ENCODE data around the gene AMER3.
A peak's percentile ranks its signal among the peaks of the same experiment; 100 is the strongest.

The AMER3 gene

GRCh38 chr2:130749078-130749477 is 6.3 kb upstream of the AMER3 start:
- intact Hi-C loops (cut with DNase I): no loop called here

GRCh38 chr2:130749641-130750040 is 5.7 kb upstream of the AMER3 start:
- DNase-seq: peak in 1 of 42 donors; percentile 23
- intact Hi-C loops (cut with DNase I): no loop called here

More at GRCh38 chr2:130749078-130749477, 6.3 kb upstream of the AMER3 start:
- peak in 1 of 42 donors; percentile 19 for DNase-seq

- DNase-seq: peak in 1 of 42 donors; percentile 35
- intact Hi-C loops (cut with DNase I): no loop called here
Measured at GRCh38 chr2:130754811-130755210, 529 bp upstream of the AMER3 start.

GRCh38 chr2:130756053-130756873 is 923 bp downstream of the AMER3 start:
- DNase-seq: peak in 12 of 42 donors; percentile 10 to 55 (median 23)
- intact Hi-C loops (cut with DNase I): no loop called here

- intact Hi-C loops (cut with DNase I): no loop called here
- DNase-seq: no peak
Measured at GRCh38 chr2:130756874-130757668, 1.7 kb downstream of the AMER3 start.

- no peak for DNase-seq
Measured at GRCh38 chr2:130759906-130760753, 4.8 kb downstream of the AMER3 start.

GRCh38 chr2:130760754-130761751 is 5.7 kb downstream of the AMER3 start:
- DNase-seq: no peak
- intact Hi-C loops (cut with DNase I): no loop called here

More at GRCh38 chr2:130759906-130760753, 4.8 kb downstream of the AMER3 start:
- intact Hi-C loops (cut with DNase I): no loop called here

GRCh38 chr2:130762031-130762909 is 6.9 kb downstream of the AMER3 start:
- intact Hi-C loops (cut with DNase I): no loop called here
- DNase-seq: no peak

GRCh38 chr2:130762910-130763385 is 7.6 kb downstream of the AMER3 start:
- DNase-seq: no peak
- intact Hi-C loops (cut with DNase I): no loop called here

GRCh38 chr2:130763405-130763804 is 8.1 kb downstream of the AMER3 start:
- DNase-seq: no peak
- intact Hi-C loops (cut with DNase I): no loop called here

GRCh38 chr2:130764035-130764820 is 8.9 kb downstream of the AMER3 start:
- intact Hi-C loops (cut with DNase I): no loop called here
- DNase-seq: no peak

GRCh38 chr2:130764821-130765115 is 9.4 kb downstream of the AMER3 start:
- intact Hi-C loops (cut with DNase I): no loop called here
- no peak for DNase-seq

GRCh38 chr2:130765464-130765863 is 10.1 kb downstream of the AMER3 start:
- intact Hi-C loops (cut with DNase I): no loop called here
- no peak for DNase-seq

GRCh38 chr2:130766037-130766436 is 10.7 kb downstream of the AMER3 start:
- intact Hi-C loops (cut with DNase I): no loop called here
- peak in 1 of 42 donors; percentile 32 for DNase-seq

GRCh38 chr2:130766711-130767407 is 11.5 kb downstream of the AMER3 start:
- peak in 1 of 42 donors; percentile 31 for DNase-seq
- intact Hi-C loops (cut with DNase I): no loop called here

GRCh38 chr2:130767408-130767775 is 12.1 kb downstream of the AMER3 start:
- intact Hi-C loops (cut with DNase I): no loop called here
- DNase-seq: peak in 1 of 42 donors; percentile 29
